ENCODE data around the gene TMPRSS4. TPM values are rescaled to one million over a fixed set of nuclear protein-coding genes. Genes with fewer than 3 reads are reported as not detected.
A peak's percentile ranks its signal among the peaks of the same experiment; 100 is the strongest.

The TMPRSS4 gene
- total and polyA plus RNA-seq, 2 of the 13 experiments (the other 11 are each of a cell fraction or from before 2014, with no cell fraction given), result 0.32 TPM; not detected in 1

DNA sequence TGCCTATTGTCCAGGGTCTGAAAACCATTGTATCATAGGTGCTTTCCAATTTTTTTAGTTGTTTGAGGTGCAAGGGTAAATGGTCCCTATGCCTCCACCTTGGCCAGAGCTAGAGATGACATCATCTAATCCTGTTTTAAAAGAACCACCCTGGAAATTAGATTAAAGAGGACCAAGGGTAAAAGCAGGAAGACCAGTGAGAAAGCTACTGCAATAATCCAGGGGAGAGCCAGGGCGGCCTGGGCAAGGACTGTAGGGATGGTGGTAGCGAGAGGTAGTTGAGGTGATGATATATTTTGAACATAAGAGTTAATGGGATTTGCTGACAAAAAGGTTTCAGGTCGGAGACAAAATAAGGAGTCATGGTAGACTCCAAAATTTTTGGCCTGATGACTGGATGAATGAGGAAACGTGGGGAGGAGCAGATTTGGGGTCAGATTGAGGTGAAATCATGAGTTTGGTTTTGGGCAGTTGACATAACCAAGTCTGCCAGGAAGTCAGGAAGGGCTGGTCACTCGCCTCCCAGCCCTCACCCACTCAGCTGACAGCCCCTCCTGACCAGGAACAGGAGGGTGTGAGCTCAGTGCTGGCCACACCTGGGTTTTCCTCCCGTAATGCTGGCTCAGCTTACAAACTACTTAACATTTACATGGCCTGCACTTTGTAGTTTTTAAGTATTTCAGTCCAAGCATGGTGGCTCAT is 52.7 kb downstream of the TMPRSS4 start:
- FAIRE-seq, result no peak

DNA sequence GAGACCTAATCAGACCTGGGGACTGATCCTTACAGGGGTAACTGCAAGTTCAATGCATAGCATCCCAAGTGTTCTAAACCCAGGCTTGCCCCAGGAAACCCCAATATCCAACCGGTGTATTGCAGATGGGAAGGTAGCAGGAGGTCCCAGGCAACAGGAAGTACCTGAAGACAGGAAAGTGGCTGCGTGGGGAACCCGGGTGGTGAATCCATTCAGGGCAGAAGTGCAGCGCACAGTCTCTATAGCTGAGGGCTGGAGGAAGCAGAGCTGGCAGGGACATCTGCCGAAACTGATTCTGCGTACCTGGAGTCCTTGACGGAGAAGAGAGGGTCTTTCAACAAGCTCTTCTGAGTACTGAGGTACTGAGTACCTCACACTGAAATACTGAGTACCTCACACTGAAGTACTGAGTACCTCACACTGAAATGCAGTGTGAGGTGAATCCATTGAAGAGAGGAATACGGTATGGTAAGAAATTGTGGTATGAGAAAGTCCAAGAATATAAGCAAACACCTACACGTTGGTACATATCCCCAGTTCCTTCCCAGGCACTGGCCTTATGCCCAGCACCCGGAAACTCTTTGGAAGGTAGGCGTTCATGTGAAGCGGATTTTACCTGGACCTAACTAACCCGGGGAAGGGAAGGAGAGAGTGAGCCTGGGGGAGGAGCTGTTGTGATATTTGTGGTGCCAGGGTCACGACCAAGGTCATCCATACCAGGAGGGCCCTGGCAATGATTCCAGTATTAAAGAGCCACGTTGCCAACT is 55.7 kb downstream of the TMPRSS4 start:
- no peaks in the 10 kb centered on the region for H3K9me3 ChIP-seq (ENCODE audit: low read length)

More for the DNA sequence above, 52.7 kb downstream of the TMPRSS4 start:
- Histone ChIP-seq H3K4me3 (replicated peaks in 1 of 3; ENCODE audit: insufficient read depth in 1 of 3, low read depth in 2 of 3, low read length in 3 of 3) (no peak overlapping the region), H3K9ac (ENCODE audit: insufficient read depth, low read depth, low read length) (no peak overlapping the region), H3K4me1 (ENCODE audit: insufficient read depth, low read length) (no peaks in the 10 kb centered on the region), H3K27me3 (ENCODE audit: control insufficient read depth in 1 of 2, insufficient read depth in 2 of 2, low read length in 2 of 2) (peaks cover 0 to 32% of the 10 kb centered on the region in 2 experiments; a peak in 4 of 5 replicates), H3K36me3 (replicated peaks in 1 of 2; ENCODE audit: control insufficient read depth in 1 of 2, insufficient read depth in 2 of 2, low read length in 2 of 2) (no peaks in the 10 kb centered on the region), H2AFZ (ENCODE audit: low read length) (no peak overlapping the region), H3K9me3 (ENCODE audit: low read length) (no peaks in the 10 kb centered on the region), H3K27ac (ENCODE audit: extremely low read length, insufficient read depth, low read length) (no peak overlapping the region), H4K20me1 (ENCODE audit: insufficient read depth, low read length) (no peaks in the 10 kb centered on the region), H3K79me2 (ENCODE audit: insufficient read depth, low read length) (no peaks in the 10 kb centered on the region), H3K4me2 (ENCODE audit: low read depth, low read length) (no peak overlapping the region)
- intact Hi-C loops (cut with micrococcal nuclease; ENCODE audit: unreplicated experiment), result no loop called here
- ChIA-PET POLR2A (no interaction called here), CTCF (ENCODE audit: low intra/inter-chr PET ratio, low total read pairs) (no interaction called here)
- in situ Hi-C loops (cut with HindIII; ENCODE audit: extremely low pct_ligation_motif_present, low pct_unique_long_range_greater_than_20kb), result loop anchor here (25.0 kb wide), 1 partner anchor 358 kb away; no protein-coding TSS in a partner anchor
- ATAC-seq, result no peak
- no peak for DNase-seq (ENCODE audit: low spot score)
- 28% methylated on average over 6 of the region's 6 CpGs for WGBS (ENCODE audit: low lambda C conversion rate)
- no TSS peak for BruUV-seq (replicated peaks)
- TF ChIP-seq ATF5 (CRISPR knock-in tag; IDR thresholded peaks at IDR 0.05; ENCODE audit: low read depth), result no peak
- peak; percentile 83 for TF ChIP-seq ATF7 (IDR thresholded peaks at IDR 0.05)
- TF ChIP-seq ATF7 (CRISPR knock-in tag; IDR thresholded peaks at IDR 0.05), result no peak
- TF ChIP-seq ZBTB21 (CRISPR knock-in tag; IDR thresholded peaks at IDR 0.05), result no peak
- no peak for TF ChIP-seq RARA (CRISPR knock-in tag; IDR thresholded peaks at IDR 0.05)

More for the DNA sequence above, 55.7 kb downstream of the TMPRSS4 start:
- Histone ChIP-seq H2AFZ (ENCODE audit: low read length) (no peak overlapping the region), H3K79me2 (ENCODE audit: insufficient read depth, low read length) (no peaks in the 10 kb centered on the region), H3K27ac (ENCODE audit: extremely low read length, insufficient read depth, low read length) (no peak overlapping the region), H3K4me1 (ENCODE audit: insufficient read depth, low read length) (no peaks in the 10 kb centered on the region), H3K9ac (ENCODE audit: insufficient read depth, low read depth, low read length) (no peak overlapping the region), H3K27me3 (ENCODE audit: control insufficient read depth in 1 of 2, insufficient read depth in 2 of 2, low read length in 2 of 2) (peaks cover 8 to 43% of the 10 kb centered on the region in 2 experiments; a peak in 4 of 5 replicates), H3K4me3 (replicated peaks in 1 of 3; ENCODE audit: insufficient read depth in 1 of 3, low read depth in 2 of 3, low read length in 3 of 3) (no peak overlapping the region), H3K36me3 (replicated peaks in 1 of 2; ENCODE audit: control insufficient read depth in 1 of 2, insufficient read depth in 2 of 2, low read length in 2 of 2) (no peaks in the 10 kb centered on the region), H4K20me1 (ENCODE audit: insufficient read depth, low read length) (no peaks in the 10 kb centered on the region), H3K4me2 (ENCODE audit: low read depth, low read length) (no peak overlapping the region)
- ChIA-PET CTCF (ENCODE audit: low intra/inter-chr PET ratio, low total read pairs) (no interaction called here), POLR2A (no interaction called here)
- DNase-seq (ENCODE audit: low spot score) (no peak), FAIRE-seq (no peak), ATAC-seq (no peak)
- 43% methylated on average over 14 of the region's 15 CpGs for WGBS (ENCODE audit: low lambda C conversion rate)
- intact Hi-C loops (cut with micrococcal nuclease; ENCODE audit: unreplicated experiment) (no loop called here), in situ Hi-C loops (cut with HindIII; ENCODE audit: extremely low pct_ligation_motif_present, low pct_unique_long_range_greater_than_20kb) (loop anchor here (25.0 kb wide), 1 partner anchor 355 kb away; no protein-coding TSS in a partner anchor)
- no TSS peak for BruUV-seq (replicated peaks)
- TF ChIP-seq BRCA1 (CRISPR knock-in tag; IDR thresholded peaks at IDR 0.05) (no peak), ZNF572 (CRISPR knock-in tag; IDR thresholded peaks at IDR 0.05) (no peak), PREB (CRISPR knock-in tag; IDR thresholded peaks at IDR 0.05) (no peak)
- TF ChIP-seq, protein P1, sequence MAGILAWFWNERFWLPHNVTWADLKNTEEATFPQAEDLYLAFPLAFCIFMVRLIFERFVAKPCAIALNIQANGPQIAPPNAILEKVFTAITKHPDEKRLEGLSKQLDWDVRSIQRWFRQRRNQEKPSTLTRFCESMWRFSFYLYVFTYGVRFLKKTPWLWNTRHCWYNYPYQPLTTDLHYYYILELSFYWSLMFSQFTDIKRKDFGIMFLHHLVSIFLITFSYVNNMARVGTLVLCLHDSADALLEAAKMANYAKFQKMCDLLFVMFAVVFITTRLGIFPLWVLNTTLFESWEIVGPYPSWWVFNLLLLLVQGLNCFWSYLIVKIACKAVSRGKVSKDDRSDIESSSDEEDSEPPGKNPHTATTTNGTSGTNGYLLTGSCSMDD (CRISPR knock-in tag; IDR thresholded peaks at IDR 0.05), result no peak

Data from HepG2 (cell line).